ENCODE results near the gene RAB1A.

DNA sequence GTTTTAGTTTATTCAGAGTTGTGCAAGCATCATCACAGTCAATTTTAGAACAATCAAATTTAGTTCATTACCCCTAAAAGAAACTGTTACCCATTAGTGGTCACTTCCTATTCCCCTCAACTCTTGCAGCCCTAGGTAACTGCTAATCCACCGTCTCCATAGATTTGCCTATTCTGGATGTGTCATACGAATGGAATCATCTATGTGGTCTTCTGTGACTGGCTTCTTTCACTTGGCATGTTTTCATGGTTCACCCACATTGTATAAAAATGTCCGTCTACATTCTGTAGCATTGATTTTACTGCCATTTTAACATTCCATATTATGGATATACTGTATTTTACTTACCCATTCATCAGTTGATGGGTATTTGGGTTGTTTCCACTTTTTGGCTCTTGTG lies 79.0 kb downstream of the RAB1A start:
- TF ChIP-seq, protein P1, sequence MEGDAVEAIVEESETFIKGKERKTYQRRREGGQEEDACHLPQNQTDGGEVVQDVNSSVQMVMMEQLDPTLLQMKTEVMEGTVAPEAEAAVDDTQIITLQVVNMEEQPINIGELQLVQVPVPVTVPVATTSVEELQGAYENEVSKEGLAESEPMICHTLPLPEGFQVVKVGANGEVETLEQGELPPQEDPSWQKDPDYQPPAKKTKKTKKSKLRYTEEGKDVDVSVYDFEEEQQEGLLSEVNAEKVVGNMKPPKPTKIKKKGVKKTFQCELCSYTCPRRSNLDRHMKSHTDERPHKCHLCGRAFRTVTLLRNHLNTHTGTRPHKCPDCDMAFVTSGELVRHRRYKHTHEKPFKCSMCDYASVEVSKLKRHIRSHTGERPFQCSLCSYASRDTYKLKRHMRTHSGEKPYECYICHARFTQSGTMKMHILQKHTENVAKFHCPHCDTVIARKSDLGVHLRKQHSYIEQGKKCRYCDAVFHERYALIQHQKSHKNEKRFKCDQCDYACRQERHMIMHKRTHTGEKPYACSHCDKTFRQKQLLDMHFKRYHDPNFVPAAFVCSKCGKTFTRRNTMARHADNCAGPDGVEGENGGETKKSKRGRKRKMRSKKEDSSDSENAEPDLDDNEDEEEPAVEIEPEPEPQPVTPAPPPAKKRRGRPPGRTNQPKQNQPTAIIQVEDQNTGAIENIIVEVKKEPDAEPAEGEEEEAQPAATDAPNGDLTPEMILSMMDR (IDR thresholded peaks at IDR 0.05; ENCODE audit: low read length), result no peak
- no peak for TF ChIP-seq EZH2 (optimal IDR thresholded peaks at IDR 0.05; ENCODE audit: low read depth, low read length)
- TF ChIP-seq EZH2phosphoT487 (IDR thresholded peaks at IDR 0.05; ENCODE audit: low read length), result no peak

Data from MM.1S (cell line).